GM21360 (cell line): Measurements from ENCODE around the gene HS3ST6.
"Not testable (repeated sequence)": the region's sequence is repeated elsewhere in the genome, so short reads cannot be mapped to it uniquely, and the experiment has no call there.

Source experiments
- ATAC-seq: cut with Tn5 transposase; IDR thresholded peaks from one replicate; pipeline ENCODE4 v1.9.1; 2021; ENCODE audit warnings: mild to moderate bottlenecking, moderate library complexity; ENCODE audit not compliant: unreplicated experiment

Gene HS3ST6

GRCh38 chr16:1929578-1930337 lies 11.5 kb upstream of the HS3ST6 start:
- peak; percentile 90 for ATAC-seq

- ATAC-seq, result no peak
These were observed 10.9 kb upstream of the HS3ST6 start for GRCh38 chr16:1929105-1929504.

- ATAC-seq, result no peak
These were observed 8.1 kb upstream of the HS3ST6 start for GRCh38 chr16:1926271-1926670.

GRCh38 chr16:1924095-1924494 lies 5.9 kb upstream of the HS3ST6 start:
- no peak for ATAC-seq

GRCh38 chr16:1923299-1924034 lies 5.3 kb upstream of the HS3ST6 start:
- no peak for ATAC-seq

- ATAC-seq, result no peak
These were observed 4.1 kb upstream of the HS3ST6 start for GRCh38 chr16:1922357-1922756.

- ATAC-seq, result no peak
These were observed 2.5 kb upstream of the HS3ST6 start for GRCh38 chr16:1920727-1921171.

GRCh38 chr16:1920122-1920521 lies 1.9 kb upstream of the HS3ST6 start:
- not testable (repeated sequence) for ATAC-seq

GRCh38 chr16:1919327-1919998 lies 1.2 kb upstream of the HS3ST6 start:
- ATAC-seq, result no peak

GRCh38 chr16:1917665-1918350 lies 407 bp downstream of the HS3ST6 start:
- ATAC-seq, result no peak

GRCh38 chr16:1917056-1917664 lies 1.1 kb downstream of the HS3ST6 start:
- no peak for ATAC-seq

- no peak for ATAC-seq
These were observed 1.6 kb downstream of the HS3ST6 start for GRCh38 chr16:1916640-1916990.

- no peak for ATAC-seq
These were observed 2.2 kb downstream of the HS3ST6 start for GRCh38 chr16:1915732-1916639.

- no peak for ATAC-seq
These were observed 3.2 kb downstream of the HS3ST6 start for GRCh38 chr16:1914988-1915387.

- no peak for ATAC-seq
These were observed 4.1 kb downstream of the HS3ST6 start for GRCh38 chr16:1914084-1914608.

- ATAC-seq, result no peak
These were observed 4.7 kb downstream of the HS3ST6 start for GRCh38 chr16:1913327-1914083.

GRCh38 chr16:1912215-1912543 lies 6.0 kb downstream of the HS3ST6 start:
- ATAC-seq, result no peak

GRCh38 chr16:1911467-1912214 lies 6.6 kb downstream of the HS3ST6 start:
- no peak for ATAC-seq
